NK-92 (cell line): Measurements from ENCODE around the gene RGS12.

Experiments used
- DNase-seq: peaks from one replicate; lab custom pipeline; 2025; ENCODE audit not compliant: unreplicated experiment; lab: John Stamatoyannopoulos, UW

RGS12 gene

GRCh38 chr4:3310301-3311094 lies 17.7 kb downstream of the RGS12 start:
- DNase-seq = no peak

GRCh38 chr4:3311095-3311372 lies 18.2 kb downstream of the RGS12 start:
- no peak for DNase-seq

GRCh38 chr4:3311489-3312171 lies 18.8 kb downstream of the RGS12 start:
- DNase-seq = no peak

GRCh38 chr4:3312362-3312761 lies 19.5 kb downstream of the RGS12 start:
- no peak for DNase-seq

GRCh38 chr4:3313139-3313538 lies 20.3 kb downstream of the RGS12 start:
- DNase-seq = no peak

GRCh38 chr4:3313556-3314228 lies 20.9 kb downstream of the RGS12 start:
- DNase-seq = no peak

- no peak for DNase-seq
These were observed 22.0 kb downstream of the RGS12 start for GRCh38 chr4:3314706-3315260.

- DNase-seq = no peak
These were observed 22.7 kb downstream of the RGS12 start for GRCh38 chr4:3315566-3315965.

- DNase-seq = no peak
These were observed 23.3 kb downstream of the RGS12 start for GRCh38 chr4:3316146-3316545.

GRCh38 chr4:3317011-3317655 lies 24.3 kb downstream of the RGS12 start:
- DNase-seq = no peak

GRCh38 chr4:3317656-3318211 lies 24.9 kb downstream of the RGS12 start:
- no peak for DNase-seq

GRCh38 chr4:3318561-3319021 lies 25.8 kb downstream of the RGS12 start:
- DNase-seq = no peak

- no peak for DNase-seq
These were observed 27.7 kb downstream of the RGS12 start for GRCh38 chr4:3320361-3321023.

GRCh38 chr4:3321295-3321889 lies 28.6 kb downstream of the RGS12 start:
- DNase-seq = no peak

GRCh38 chr4:3322059-3322550 lies 29.3 kb downstream of the RGS12 start:
- no peak for DNase-seq

GRCh38 chr4:3323071-3323481 lies 30.3 kb downstream of the RGS12 start:
- DNase-seq = no peak

- DNase-seq = no peak
These were observed 31.4 kb downstream of the RGS12 start for GRCh38 chr4:3324093-3324815.

GRCh38 chr4:3328814-3329663 lies 36.2 kb downstream of the RGS12 start:
- no peak for DNase-seq
